WTC11 (cell line): ENCODE measurements around the gene SMIM10L2A.

ENCODE experiments used
- CTCF ChIP-seq: fragments of 200-600 bp; IDR thresholded peaks from 2 replicates; pipeline ENCODE4 v1.8.0; 2022; ENCODE audit warnings: antibody characterized with exemption
- JUN ChIP-seq: sonication (generic); formaldehyde crosslinking; IDR thresholded peaks from 2 replicates; pipeline ENCODE4 v1.8.0; 2023; ENCODE audit warnings: mild to moderate bottlenecking, missing genetic modification reagents
- SMAD4 ChIP-seq: sonication (generic); formaldehyde crosslinking; IDR thresholded peaks from 2 replicates; pipeline ENCODE4 v1.8.0; 2022; ENCODE audit warnings: mild to moderate bottlenecking, missing genetic modification reagents
- TCF7 ChIP-seq: sonication (generic); formaldehyde crosslinking; IDR thresholded peaks from 2 replicates; pipeline ENCODE4 v1.8.0; 2022; ENCODE audit warnings: mild to moderate bottlenecking, low read depth, missing genetic modification reagents, moderate library complexity
- TEAD4 ChIP-seq: sonication (generic); formaldehyde crosslinking; IDR thresholded peaks from 2 replicates; pipeline ENCODE4 v1.8.0; 2022; ENCODE audit warnings: mild to moderate bottlenecking, missing genetic modification reagents

DNA sequence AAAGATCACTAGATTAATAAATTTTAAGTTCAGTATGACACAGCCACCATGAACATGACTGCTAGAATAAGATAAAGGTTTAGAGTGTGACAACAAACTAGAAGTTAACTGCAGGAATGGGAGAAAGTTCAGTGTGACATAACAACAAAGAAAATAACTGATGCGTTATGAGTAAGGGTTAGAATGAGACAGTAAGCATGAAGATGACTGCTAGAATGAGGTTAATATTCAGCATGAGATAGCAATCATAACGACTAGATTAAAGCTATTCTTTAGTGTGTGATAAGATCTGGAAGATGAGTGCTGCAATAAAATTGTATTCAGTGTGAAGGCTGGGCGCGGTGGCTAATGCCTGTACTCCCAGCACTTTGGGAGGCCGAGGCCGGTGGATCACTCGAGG is 48.4 kb upstream of the SMIM10L2A start:
- no peak for TF ChIP-seq TEAD4
- TF ChIP-seq SMAD4 (CRISPR knock-in tag), result no peak
- TF ChIP-seq CTCF, result no peak
- TF ChIP-seq JUN (CRISPR knock-in tag), result no peak
- no peak for TF ChIP-seq TCF7 (CRISPR knock-in tag)
